ENCODE measurements around the gene ZNF24.
A peak's percentile ranks its signal among the peaks of the same experiment; 100 is the strongest.

Gene ZNF24

GRCh38 chr18:35348001-35348400, 3.8 kb upstream of the ZNF24 start:
- Histone ChIP-seq H3K36me3 (peaks cover 2% of the 10 kb centered on the region), H3K4me3 (ENCODE audit: low read depth, low read length) (no peak overlapping the region), H3K27me3 (ENCODE audit: insufficient read depth, low read depth, severe bottlenecking) (no peaks in the 10 kb centered on the region), H3K9me3 (ENCODE audit: severe bottlenecking) (peaks cover 8% of the 10 kb centered on the region), H3K27ac (no peak overlapping the region)
- no peak for TF ChIP-seq CTCF (IDR thresholded peaks at IDR 0.05; ENCODE audit: low read depth, low read length)
- no peak for DNase-seq

GRCh38 chr18:35345950-35346349, 1.7 kb upstream of the ZNF24 start:
- no peak for DNase-seq
- Histone ChIP-seq H3K9me3 (ENCODE audit: severe bottlenecking) (no peaks in the 10 kb centered on the region), H3K4me3 (ENCODE audit: low read depth, low read length) (no peak overlapping the region), H3K36me3 (peaks cover 15% of the 10 kb centered on the region), H3K27ac (no peak overlapping the region), H3K27me3 (ENCODE audit: insufficient read depth, low read depth, severe bottlenecking) (no peaks in the 10 kb centered on the region)
- no peak for TF ChIP-seq CTCF (IDR thresholded peaks at IDR 0.05; ENCODE audit: low read depth, low read length)

GRCh38 chr18:35345460-35345921, 1.3 kb upstream of the ZNF24 start:
- Histone ChIP-seq H3K27me3 (ENCODE audit: insufficient read depth, low read depth, severe bottlenecking) (no peaks in the 10 kb centered on the region), H3K27ac (no peak overlapping the region), H3K36me3 (peaks cover 18% of the 10 kb centered on the region), H3K4me3 (ENCODE audit: low read depth, low read length) (no peak overlapping the region), H3K9me3 (ENCODE audit: severe bottlenecking) (no peaks in the 10 kb centered on the region)
- DNase-seq, result no peak
- TF ChIP-seq CTCF (IDR thresholded peaks at IDR 0.05; ENCODE audit: low read depth, low read length), result no peak

GRCh38 chr18:35344736-35345459, 678 bp upstream of the ZNF24 start:
- DNase-seq, result no peak
- Histone ChIP-seq H3K36me3 (peaks cover 24% of the 10 kb centered on the region), H3K27me3 (ENCODE audit: insufficient read depth, low read depth, severe bottlenecking) (no peaks in the 10 kb centered on the region), H3K27ac (peak overlapping the region; percentile 97), H3K9me3 (ENCODE audit: severe bottlenecking) (no peaks in the 10 kb centered on the region), H3K4me3 (ENCODE audit: low read depth, low read length) (peak overlapping the region; percentile 64)
- TF ChIP-seq CTCF (IDR thresholded peaks at IDR 0.05; ENCODE audit: low read depth, low read length), result no peak

- no peaks in the 10 kb centered on the region for H3K9me3 ChIP-seq (ENCODE audit: severe bottlenecking)
- H3K4me3 ChIP-seq (ENCODE audit: low read depth, low read length), result peak overlapping the region; percentile 64
- H3K27ac ChIP-seq, result peak overlapping the region; percentile 97
- no peak for DNase-seq
- TF ChIP-seq CTCF (IDR thresholded peaks at IDR 0.05; ENCODE audit: low read depth, low read length), result no peak
- H3K27me3 ChIP-seq (ENCODE audit: insufficient read depth, low read depth, severe bottlenecking), result no peaks in the 10 kb centered on the region
- H3K36me3 ChIP-seq, result peaks cover 38% of the 10 kb centered on the region
Observed at GRCh38 chr18:35343488-35343935, 708 bp downstream of the ZNF24 start.

- Histone ChIP-seq H3K9me3 (ENCODE audit: severe bottlenecking) (no peaks in the 10 kb centered on the region), H3K27ac (no peak overlapping the region), H3K36me3 (peaks cover 92% of the 10 kb centered on the region), H3K4me3 (ENCODE audit: low read depth, low read length) (no peak overlapping the region), H3K27me3 (ENCODE audit: insufficient read depth, low read depth, severe bottlenecking) (no peaks in the 10 kb centered on the region)
- TF ChIP-seq CTCF (IDR thresholded peaks at IDR 0.05; ENCODE audit: low read depth, low read length), result no peak
- DNase-seq, result no peak
Observed at GRCh38 chr18:35337286-35337685, 6.9 kb downstream of the ZNF24 start.

Data from WERI-Rb-1 (cell line).